Lower leg skin (tissue), 4 donors: Measurements from ENCODE around the gene PTPRN2. TPM values are rescaled to one million over a fixed set of nuclear protein-coding genes. Genes with fewer than 3 reads are reported as not detected.

Experiments
- DNase-seq, 2 donors: peaks; one replicate each; pipeline ENCODE4 v3.0.0-alpha.2; 2019; ENCODE audit warnings: low spot score in 2 of 2
- H3K4me3 ChIP-seq: fragments of 200-600 bp; sonication (generic); 2 replicates; pipeline ENCODE4 v1.5.1; 2017; ENCODE audit warnings: mild to moderate bottlenecking, low read depth; ENCODE audit not compliant: poor library complexity, severe bottlenecking
- POLR2A ChIP-seq, 2 donors: fragments of 450-650 bp; IDR thresholded peaks; one replicate each; pipeline ENCODE4 v1.6.1; 2016 to 2017; ENCODE audit warnings: antibody characterized with exemption in 2 of 2, mild to moderate bottlenecking in 1 of 2, moderate library complexity in 1 of 2
- WGBS, 2 donors: methylation state at CpG; one replicate each; pipeline ENCODE4 v1.1.5; 2018; 5-methylcytosine and 5-hydroxymethylcytosine counted together
- intact Hi-C: fragments of 100-400 bp; cut with DNase I; formaldehyde crosslinking; loops from one replicate; pipeline ENCODE4 v1.15.0; 2023; ENCODE audit warnings: low total_unique reads
- total RNA-seq, 4 donors: library from RNA; depleted of rRNA; stranded (reverse); fragments of >200 nt; gene quantifications; one replicate each; pipeline ENCODE4 v1.1.0, GENCODE V29; 2016
- TF ChIP-seq, protein P1 (sequence below), 3 donors: fragments of 450-650 bp; IDR thresholded peaks; one replicate each; pipeline ENCODE4 v1.5.1; 2016; ENCODE audit warnings: antibody characterized with exemption in 3 of 3, mild to moderate bottlenecking in 3 of 3, moderate library complexity in 2 of 3

The PTPRN2 gene
- total RNA-seq, 4 donors from 2014 or later = 0.11 to 1.6 (median 0.92) TPM

DNA sequence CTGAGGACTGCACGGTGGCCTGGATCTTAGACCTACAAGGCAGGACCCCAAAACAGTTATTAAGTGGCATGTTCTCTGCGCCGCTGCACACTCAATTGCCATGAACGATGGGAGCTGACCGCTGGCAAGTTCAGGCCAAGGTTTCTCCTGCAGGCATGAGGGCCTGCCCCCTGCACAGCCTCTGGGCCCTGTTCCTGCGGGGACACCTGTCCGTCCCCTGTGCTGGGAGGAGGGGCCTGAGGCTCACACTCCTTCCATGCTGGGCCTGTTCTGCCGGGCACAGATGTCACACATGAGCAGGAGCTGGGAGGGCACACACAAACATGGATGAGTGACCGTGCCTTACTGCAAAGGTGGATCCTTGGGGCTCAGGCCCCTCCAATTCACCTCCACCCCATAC is 90.0 kb downstream of the PTPRN2 start:
- TF ChIP-seq POLR2A (IDR thresholded peaks at IDR 0.05) = no peak
- TF ChIP-seq, protein P1, sequence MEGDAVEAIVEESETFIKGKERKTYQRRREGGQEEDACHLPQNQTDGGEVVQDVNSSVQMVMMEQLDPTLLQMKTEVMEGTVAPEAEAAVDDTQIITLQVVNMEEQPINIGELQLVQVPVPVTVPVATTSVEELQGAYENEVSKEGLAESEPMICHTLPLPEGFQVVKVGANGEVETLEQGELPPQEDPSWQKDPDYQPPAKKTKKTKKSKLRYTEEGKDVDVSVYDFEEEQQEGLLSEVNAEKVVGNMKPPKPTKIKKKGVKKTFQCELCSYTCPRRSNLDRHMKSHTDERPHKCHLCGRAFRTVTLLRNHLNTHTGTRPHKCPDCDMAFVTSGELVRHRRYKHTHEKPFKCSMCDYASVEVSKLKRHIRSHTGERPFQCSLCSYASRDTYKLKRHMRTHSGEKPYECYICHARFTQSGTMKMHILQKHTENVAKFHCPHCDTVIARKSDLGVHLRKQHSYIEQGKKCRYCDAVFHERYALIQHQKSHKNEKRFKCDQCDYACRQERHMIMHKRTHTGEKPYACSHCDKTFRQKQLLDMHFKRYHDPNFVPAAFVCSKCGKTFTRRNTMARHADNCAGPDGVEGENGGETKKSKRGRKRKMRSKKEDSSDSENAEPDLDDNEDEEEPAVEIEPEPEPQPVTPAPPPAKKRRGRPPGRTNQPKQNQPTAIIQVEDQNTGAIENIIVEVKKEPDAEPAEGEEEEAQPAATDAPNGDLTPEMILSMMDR (IDR thresholded peaks at IDR 0.05) = no peak
- DNase-seq = no peak
- intact Hi-C loops = no loop called here
- no peak overlapping the region for H3K4me3 ChIP-seq
- 79 to 80% methylated on average over 9 of the region's 9 CpGs for WGBS, 2 donors

- DNase-seq = no peak
- 11 to 15% methylated on average over 6 of the region's 6 CpGs for WGBS, 2 donors
- no peak overlapping the region for H3K4me3 ChIP-seq
- TF ChIP-seq POLR2A (IDR thresholded peaks at IDR 0.05) = no peak
- TF ChIP-seq, protein P1 (IDR thresholded peaks at IDR 0.05) = no peak
- intact Hi-C loops = no loop called here
These were observed 91.8 kb downstream of the PTPRN2 start for GRCh38 chr7:158495786-158496185.

DNA sequence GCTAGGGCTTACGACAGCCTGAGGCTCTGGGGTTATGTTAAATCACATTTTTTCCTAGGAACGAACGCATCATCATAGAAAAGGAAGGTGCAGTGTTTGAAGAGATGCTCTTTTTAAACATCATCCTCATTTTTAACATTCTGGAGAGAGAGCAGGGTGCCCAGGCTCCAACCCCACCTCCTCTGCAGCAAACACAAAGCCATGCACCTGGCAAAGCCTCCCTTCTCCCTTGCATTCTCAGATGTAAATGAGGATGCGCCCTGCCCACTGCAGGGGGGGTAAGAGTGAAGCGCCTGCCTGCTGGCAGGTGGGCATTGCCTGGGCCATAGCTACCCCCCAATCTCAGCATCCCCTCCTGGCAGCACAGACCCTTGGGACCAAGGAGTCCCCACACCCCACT is 92.4 kb downstream of the PTPRN2 start:
- no peak overlapping the region for H3K4me3 ChIP-seq
- intact Hi-C loops = no loop called here
- DNase-seq = no peak
- no peak for TF ChIP-seq POLR2A (IDR thresholded peaks at IDR 0.05)
- TF ChIP-seq, protein P1 (IDR thresholded peaks at IDR 0.05) = no peak
- WGBS, 2 donors = 12 to 15% methylated on average over 5 of the region's 5 CpGs

GRCh38 chr7:158494643-158495042 is 93.0 kb downstream of the PTPRN2 start:
- intact Hi-C loops = no loop called here
- no peak overlapping the region for H3K4me3 ChIP-seq
- 29 to 38% methylated on average over 9 of the region's 9 CpGs for WGBS, 2 donors

DNA sequence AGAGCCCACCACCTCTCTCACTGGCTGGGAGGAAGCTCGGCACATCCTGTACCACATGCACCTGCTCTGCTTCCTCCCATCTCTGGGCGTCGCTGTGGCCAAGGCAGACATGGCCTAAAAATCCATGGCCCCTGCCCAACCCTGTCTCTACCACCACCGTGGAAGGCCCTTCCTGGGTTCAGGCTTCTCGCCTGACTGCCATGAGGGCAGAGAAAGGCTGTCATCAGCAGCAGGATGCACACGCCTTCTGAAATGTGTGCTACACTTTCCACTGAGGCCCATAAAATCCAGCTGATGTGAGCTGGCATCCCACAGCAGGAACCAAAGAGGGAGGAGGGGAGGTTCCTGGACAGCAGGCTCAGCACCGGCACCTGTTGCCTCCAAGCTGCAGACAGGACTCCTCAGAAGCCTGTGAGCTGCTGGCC is 93.4 kb downstream of the PTPRN2 start:
- H3K4me3 ChIP-seq = no peak overlapping the region
- WGBS, 2 donors = 47 to 49% methylated on average over 7 of the region's 7 CpGs
- DNase-seq = no peak
- intact Hi-C loops = no loop called here
- TF ChIP-seq POLR2A (IDR thresholded peaks at IDR 0.05) = no peak
- TF ChIP-seq, protein P1 (IDR thresholded peaks at IDR 0.05) = no peak

More at GRCh38 chr7:158494643-158495042, 93.0 kb downstream of the PTPRN2 start:
- no peak for TF ChIP-seq POLR2A (IDR thresholded peaks at IDR 0.05)
- TF ChIP-seq, protein P1 (IDR thresholded peaks at IDR 0.05) = no peak
- no peak for DNase-seq

DNA sequence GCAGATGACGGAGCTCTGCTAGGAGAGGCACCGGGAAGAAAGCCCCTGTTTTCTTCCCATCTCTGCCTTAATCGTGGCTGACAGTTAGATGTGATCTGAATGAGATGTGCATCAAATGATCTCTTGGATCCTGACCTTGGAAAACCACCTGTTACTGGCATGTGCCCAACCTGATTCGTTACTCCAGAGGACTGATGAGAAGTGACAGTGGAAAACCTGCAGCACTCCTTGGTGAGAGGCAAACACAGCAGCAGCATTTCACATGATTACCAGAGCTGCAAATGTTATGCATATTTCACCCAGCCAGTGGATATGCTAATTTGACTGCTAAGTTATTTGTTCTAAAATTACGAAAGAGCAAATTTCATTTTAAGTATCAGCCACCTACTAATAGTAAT is 95.3 kb downstream of the PTPRN2 start:
- no peak for TF ChIP-seq POLR2A (IDR thresholded peaks at IDR 0.05)
- TF ChIP-seq, protein P1 (IDR thresholded peaks at IDR 0.05) = no peak
- no peak overlapping the region for H3K4me3 ChIP-seq
- no peak for DNase-seq
- intact Hi-C loops = no loop called here
- 49 to 60% methylated on average over 5 of the region's 5 CpGs for WGBS, 2 donors
